PC-9 (cell line): ENCODE data around the gene FUT6.

Experiments
- EZH2 ChIP-seq: fragments of 200-600 bp; sonication (generic); IDR thresholded peaks from 2 replicates; pipeline ENCODE4 v1.8.0; 2017; ENCODE audit warnings: antibody characterized with exemption, low read depth
- TF ChIP-seq, protein P1 (sequence below): fragments of 200-600 bp; sonication (generic); conservative IDR thresholded peaks from 2 replicates; pipeline ENCODE4 v1.6.1; 2017; ENCODE audit warnings: mixed run types, antibody characterized with exemption, mild to moderate bottlenecking, moderate library complexity

DNA sequence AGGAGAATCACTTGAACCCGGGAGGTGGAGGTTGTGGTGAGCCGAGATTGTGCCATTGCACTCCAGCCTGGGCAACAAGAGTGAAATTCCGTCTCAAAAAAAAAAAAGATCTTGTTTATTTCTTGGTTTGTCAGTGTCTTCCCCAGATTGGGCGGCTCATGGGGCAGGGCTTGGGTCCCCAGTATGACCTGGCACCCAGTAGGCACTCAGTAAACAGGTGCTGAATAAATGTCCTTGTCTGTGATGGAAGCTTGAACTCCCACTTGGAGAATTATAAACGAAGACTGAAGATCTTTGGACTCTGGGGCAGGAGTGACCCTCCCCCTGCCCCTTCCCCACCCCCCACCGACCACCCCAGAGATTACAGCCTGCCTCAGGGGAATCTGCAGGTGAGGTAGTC lies 40.7 kb upstream of the FUT6 start:
- TF ChIP-seq, protein P1, sequence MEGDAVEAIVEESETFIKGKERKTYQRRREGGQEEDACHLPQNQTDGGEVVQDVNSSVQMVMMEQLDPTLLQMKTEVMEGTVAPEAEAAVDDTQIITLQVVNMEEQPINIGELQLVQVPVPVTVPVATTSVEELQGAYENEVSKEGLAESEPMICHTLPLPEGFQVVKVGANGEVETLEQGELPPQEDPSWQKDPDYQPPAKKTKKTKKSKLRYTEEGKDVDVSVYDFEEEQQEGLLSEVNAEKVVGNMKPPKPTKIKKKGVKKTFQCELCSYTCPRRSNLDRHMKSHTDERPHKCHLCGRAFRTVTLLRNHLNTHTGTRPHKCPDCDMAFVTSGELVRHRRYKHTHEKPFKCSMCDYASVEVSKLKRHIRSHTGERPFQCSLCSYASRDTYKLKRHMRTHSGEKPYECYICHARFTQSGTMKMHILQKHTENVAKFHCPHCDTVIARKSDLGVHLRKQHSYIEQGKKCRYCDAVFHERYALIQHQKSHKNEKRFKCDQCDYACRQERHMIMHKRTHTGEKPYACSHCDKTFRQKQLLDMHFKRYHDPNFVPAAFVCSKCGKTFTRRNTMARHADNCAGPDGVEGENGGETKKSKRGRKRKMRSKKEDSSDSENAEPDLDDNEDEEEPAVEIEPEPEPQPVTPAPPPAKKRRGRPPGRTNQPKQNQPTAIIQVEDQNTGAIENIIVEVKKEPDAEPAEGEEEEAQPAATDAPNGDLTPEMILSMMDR = no peak
- TF ChIP-seq EZH2 = no peak
